HG03575 (cell line): ENCODE results near the gene CPNE6.
"Not testable (repeated sequence)": the region's sequence is repeated elsewhere in the genome, so short reads cannot be mapped to it uniquely, and the experiment has no call there.

Experiments used
- ATAC-seq: cut with Tn5 transposase; IDR thresholded peaks from one replicate; pipeline ENCODE4 v1.9.1; 2021; ENCODE audit not compliant: unreplicated experiment, insufficient number of reproducible peaks, low FRiP score; ENCODE audit errors: extremely low read depth

Gene CPNE6

DNA sequence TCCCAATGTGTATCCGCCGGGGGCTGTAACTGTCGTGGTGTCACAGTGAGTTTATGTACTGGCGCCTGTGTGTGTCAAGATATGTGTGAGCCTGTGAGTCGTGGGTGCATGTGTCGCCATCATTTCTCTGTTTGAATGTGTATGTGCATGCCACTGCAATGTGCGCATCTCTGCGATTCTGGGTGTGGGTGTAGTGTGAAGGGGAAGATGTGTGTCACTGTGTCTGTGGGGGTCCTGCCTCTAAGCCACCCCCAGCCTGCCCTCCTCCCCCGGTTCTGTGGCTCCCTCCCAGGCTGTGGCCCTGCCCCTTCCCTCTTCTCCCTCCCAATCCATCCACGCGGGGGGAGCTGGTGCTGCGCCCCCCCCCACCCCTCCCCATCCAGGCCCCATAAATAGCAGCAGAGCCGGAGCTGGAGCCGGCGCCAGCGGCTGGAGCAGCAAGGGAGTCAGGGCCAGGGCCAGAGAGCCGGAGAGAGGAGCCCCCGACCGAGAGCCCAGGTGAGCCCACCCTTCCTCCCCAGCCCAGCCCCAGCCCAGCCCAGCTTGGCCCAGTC lies at the start of gene CPNE6:
Gene CPNE6 (plus strand): TSS at position 419 of the 554 bp plus-strand sequence. CDS start 1,375 bp downstream, outside the sequence.
- no peak for ATAC-seq

DNA sequence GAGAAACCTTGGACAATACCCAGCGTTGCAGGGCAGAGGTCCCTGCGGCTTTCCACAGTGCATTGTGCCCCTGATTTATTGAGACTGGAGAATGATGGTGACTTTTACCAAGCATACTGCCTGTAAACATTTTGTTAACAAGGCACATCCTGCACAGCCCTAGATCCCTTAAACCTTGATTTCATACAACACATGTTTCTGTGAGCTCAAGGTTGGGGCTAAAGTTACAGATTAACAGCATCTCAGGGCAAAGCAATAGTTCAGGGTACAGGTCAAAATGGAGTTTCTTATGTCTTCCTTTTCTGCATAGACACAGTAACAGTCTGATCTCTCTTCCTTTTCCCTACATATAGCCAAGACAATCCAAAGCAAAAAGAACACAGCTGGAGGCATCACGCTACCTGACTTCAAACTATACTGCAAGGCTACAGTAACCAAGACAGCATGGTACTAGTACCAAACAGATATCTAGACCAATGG lies 46.4 kb upstream of the CPNE6 start:
- ATAC-seq, result not testable (repeated sequence)

DNA sequence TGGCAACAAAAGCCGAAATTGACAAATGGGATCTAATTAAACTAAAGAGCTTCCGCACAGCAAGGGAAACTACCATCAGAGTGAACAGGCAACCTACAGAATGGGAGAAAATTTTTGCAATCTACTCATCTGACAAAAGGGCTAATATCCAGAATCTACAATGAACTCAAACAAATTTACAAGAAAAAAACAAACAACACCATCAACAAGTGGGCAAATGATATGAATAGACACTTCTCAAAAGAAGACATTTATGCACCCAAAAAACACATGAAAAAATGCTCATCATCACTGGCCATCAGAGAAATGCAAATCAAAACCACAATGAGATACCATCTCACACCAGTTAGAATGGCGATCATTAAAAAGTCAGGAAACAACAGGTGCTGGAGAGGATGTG lies 41.7 kb upstream of the CPNE6 start:
- ATAC-seq, result not testable (repeated sequence)

DNA sequence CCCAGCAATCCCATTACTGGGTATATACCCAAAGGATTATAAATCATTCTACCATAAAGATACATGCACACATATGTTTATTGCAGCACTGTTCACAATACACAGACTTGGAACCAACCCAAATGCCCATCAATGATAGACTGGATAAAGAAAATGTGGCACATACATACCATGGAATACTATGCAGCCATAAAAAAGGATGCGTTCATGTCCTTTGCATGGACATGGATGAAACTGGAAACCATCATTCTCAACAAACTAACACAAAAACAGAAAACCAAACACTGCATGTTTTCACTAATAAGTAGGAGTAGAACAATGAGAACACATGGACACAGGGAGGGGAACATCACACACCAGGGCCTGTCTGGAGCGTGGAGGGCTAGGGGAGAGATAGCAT lies 40.0 kb upstream of the CPNE6 start:
- ATAC-seq, result not testable (repeated sequence)

DNA sequence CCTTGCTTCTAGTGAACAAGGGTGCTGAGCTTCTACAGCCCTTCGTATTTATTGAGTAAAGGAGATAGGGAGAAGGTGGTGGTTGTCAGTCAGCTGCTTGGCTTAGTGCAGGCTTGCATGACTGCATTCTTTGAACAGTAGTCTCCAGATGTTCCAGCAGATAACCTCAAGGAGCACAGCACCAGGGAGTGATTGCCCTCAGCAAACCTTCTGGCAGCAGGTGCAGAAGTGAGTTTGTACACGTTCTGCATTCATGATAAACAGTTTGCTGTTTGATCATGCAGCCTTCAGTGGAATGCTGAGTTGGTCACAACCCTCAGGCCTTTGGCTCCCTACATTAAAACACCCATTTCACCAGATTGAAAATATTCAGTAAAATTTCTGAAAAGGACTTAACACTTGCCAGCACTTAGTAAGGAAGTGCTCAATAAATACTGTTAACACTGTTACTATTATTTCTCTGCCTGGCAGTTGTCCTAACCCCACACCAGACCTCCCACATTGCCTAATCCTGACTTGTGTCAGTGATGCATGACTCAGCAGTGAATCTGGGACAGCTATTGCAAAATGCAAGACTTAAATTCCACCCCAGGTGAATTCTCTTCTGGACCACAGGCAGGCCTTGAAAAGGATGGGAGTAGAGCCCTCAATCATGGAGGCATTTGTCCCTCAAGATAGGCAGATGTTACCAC lies 38.5 kb upstream of the CPNE6 start:
- ATAC-seq, result no peak

DNA sequence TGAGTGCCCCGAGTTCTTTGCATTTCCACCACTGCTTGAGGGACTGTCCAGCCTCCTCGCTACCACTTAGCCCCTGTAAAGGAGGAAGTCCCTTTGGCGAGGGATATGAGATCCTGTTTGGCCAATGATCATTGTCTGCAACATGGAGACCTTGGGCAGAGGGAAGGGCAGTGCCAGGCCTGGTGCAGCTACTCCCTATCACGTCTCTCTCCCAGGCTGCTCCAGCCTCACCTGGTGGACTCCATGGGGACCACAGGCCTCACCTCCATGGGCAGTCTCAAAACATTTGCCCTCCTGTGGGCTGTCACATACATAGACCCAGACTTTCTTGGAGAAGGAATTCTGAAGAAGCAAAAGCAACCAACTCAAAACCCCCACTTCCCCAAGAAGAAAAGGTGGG lies 35.6 kb upstream of the CPNE6 start:
- not testable (repeated sequence) for ATAC-seq

DNA sequence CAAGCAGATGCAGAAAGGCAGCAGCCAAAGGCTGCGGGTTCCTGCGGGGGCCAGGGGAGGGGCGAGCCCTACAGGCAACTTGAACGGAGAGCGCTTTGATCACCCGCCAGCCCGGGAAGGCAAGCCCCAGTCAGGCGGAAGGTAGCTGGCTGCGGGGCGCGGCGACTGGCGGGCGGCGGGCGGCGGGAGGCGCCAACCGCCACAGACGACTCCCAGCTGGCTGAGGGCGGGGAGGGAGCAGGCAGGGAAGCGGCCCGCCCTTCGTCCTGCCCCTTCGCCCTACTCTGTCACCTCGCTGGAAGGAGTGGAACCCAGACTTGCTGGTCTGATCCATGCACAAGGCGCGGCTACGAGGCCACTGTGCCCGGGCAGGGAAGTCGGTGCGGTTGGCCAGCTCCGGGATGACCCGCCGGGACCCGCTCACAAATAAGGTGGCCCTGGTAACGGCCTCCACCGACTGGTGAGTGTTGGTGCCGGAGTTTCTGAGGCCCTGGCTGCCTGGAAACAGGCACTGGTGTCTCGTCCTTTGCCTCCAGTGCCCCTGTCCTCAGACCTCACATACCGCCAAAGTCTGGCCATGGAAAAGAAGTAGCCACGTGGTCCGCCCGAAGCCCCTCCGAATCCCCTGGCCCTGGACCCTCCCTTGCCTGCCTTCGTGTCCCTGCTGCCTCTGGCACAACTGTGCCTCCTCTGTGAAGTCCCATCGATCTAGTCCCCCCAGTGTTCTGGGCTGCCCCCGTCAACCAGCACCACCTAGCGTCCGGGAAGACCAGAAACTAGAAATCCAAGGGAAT lies 35.0 kb upstream of the CPNE6 start:
- ATAC-seq, result no peak

DNA sequence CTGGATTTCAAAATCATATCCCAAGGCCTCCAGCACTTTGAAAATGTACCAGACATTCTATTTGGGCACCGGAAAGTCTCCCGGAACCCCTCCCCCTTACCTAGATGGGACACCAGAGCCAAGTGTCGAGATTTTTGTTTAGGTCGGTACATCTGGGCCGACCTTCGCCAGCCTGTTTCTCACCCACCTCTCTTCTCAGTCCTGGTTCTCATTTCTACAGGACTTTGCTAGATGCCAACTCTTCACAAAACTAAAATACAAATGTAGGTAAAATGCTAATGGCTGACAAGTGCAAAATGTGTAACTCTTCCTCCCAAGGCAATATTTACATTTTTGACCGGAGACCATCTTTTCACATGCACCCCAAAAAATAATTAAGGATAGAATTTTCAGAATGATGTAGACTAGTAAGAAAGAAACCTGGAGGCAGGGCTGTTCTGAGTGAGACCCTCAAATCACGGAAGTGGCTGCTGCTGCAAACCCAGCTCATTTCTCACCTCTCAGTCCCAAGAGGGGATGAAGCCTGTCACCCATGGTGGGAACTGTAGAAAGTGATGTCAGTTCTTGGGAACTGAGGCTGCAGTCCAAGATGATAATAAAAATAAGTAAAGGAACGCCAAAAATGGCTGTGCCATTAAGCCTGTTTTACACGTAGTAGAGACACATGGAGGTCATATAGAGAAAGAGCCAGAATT lies 34.3 kb upstream of the CPNE6 start:
- not testable (repeated sequence) for ATAC-seq

DNA sequence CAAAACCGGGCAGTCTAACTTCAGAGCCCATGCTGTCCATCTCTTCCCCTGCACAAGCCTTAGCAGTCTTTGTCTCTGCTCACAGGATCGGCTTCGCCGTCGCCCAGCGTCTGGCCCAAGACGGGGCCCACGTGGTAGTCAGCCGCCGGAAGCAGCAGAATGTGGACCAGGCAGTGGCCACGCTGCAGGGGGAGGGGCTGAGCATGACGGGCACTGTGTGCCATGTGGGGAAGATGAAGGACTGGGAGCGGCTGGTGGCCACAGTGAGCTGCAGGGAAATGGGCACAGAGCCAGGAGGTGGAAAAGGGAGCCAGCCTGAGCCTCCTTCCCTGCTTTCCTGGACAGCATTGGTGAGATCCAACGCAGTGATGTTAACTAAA lies 33.7 kb upstream of the CPNE6 start:
- no peak for ATAC-seq

DNA sequence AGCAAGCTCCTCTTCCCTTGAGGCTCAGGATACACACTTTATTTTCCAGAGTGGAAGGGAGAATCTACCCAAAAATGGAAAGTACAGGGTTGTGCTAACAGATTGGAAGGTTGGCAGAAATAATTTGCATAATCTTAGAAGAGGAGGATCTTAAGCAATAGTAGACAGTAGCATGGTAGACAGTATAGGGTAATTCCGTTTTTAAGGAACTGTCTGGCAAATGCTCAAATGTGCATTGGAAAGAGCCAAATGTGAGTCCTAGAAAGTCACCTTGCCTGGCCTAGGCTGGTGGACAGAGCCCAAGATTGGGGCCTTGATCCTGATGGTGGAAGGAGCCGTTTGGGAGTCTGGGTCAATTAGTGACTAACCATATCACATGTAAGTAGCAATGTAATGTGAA lies 32.7 kb upstream of the CPNE6 start:
- no peak for ATAC-seq

DNA sequence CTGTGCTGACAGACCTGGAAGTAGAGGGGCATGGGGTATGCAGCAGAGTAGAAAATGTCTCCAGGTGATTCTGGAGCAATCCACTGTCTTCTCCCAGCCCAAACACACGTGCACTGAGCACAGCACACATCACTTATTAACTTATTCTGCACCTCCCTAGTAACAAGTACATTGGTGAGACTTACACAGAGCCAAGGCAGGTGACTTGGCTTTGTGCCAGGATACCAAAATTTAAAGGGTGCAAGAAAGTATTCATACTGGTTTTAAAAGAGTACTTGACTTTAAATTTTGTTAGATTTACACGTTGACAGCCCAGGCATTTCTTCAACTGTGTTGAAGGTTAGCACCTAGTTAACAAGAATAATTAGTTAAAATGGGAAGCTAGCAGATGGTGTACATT lies 30.7 kb upstream of the CPNE6 start:
- no peak for ATAC-seq

DNA sequence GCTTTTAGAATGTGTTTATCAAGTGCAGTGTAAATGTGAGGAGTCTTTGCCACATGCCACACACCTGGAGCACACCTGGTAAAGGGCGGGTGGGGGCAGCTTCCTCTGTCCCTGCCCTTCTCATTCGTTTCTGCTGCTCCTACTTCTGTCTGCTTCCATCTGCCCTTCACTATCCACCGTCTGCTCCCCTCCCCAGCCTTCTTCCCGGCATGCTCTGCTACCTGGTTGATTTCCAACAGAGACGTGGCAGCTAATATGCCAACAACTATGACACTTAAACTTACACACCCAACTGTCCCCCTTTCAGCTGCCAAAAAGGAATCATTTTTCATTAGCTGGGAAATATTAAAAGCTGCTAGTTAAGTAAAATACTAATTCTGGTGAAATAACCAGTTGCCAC lies 28.6 kb upstream of the CPNE6 start:
- no peak for ATAC-seq

DNA sequence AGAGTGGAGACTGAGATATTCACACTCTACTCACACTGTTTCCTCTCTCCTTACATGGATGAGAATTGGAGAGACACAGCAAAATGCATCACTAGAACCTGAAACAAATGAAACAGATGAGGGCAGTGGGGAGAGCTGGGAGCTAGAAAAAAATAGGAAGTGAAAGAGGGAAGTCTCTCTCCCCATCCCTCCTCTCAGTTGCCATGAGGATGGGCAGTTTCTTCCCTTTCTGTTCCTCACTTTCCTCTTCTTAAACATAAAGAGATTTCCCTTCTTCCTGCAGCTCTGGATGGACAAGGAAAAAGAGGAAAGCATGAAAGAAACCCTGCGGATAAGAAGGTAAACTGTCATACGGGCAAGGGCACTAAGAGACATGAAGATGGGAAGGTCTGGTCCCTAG lies 22.4 kb upstream of the CPNE6 start:
- ATAC-seq, result not testable (repeated sequence)

DNA sequence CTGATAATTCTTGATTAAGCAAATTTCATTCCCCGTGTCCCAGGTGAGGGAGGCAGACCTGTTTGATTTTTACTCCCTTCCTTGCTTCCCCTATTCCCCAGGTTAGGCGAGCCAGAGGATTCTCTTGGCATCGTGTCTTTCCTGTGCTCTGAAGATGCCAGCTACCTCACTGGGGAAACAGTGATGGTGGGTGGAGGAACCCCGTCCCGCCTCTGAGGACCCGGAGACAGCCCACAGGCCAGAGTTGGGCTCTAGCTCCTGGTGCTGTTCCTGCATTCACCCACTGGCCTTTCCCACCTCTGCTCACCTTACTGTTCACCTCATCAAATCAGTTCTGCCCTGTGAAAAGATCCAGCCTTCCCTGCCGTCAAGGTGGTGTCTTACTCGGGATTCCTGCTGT lies 20.6 kb upstream of the CPNE6 start:
- not testable (repeated sequence) for ATAC-seq

DNA sequence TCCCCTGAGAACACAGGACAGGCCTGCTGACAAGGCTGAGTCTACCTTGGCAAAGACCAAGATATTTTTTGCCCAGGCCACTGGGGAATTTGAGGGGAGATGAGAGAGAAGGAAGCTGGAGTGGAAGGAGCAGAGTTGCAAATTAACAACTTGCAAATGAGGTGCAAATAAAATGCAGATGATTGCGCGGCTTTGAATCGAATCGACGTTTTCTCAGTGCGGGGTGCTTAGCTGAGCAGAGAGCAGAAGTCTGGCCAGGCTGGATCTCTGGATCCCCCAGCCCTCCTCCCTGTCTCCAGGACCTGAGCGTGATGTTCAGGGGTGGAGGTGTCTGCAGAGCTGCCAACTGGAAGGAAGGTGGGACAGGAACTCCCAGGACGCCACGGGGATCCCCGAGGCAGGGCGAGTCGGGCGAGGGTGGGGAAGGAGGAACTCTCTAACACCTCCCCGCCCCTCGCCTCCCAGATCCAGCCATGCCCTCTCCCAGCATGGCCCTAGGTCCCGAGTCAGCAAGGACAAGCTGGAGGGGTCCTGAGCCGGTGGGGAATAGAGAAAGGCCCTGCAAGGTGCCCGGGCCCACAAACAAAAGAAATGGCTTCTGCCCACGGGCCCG lies 20.1 kb upstream of the CPNE6 start:
- ATAC-seq, result no peak

DNA sequence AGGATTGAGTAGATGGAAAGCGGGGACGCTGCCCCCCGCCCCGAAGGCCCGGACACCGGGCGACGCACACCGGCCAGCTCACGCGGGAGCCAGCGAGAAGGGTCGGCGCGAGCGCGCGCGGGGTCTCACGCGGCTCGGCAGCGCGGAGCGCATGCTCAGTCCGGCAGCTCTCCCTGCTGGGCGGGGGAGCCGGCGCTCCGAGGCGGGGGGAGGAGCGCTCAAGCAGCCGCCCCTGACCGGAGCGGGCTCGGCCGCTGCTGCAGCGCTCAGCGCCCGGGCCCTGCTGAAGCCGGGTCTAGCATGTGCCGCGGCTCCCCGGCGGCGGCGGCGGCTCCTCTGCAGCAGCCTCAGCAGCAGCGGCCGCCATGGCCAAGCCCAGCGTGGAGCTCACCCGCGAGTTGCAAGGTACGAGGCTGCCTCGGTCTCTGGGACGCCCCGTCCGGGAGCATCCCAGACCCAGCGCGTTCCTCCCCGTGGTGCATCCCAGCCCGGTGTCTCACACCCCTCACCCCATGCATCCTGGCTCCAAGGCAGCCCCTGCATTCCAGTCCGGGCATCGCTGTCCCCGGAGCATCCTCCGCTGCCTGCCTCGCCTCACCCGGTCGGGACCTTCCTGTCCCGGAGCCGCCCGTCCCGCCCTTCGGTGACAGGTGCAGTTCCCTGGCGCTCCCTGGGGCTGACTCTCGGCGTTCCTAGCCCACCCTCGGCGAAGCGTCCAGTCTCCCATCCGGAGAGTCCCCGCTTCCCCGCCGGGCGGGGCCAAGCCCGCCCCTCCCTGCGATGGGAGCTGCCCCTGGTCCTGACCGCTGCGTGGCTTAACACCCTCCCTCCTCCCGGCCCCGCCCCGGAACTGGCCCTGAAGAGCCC lies 19.3 kb upstream of the CPNE6 start, which contains the start of gene CARMIL3:
Gene CARMIL3 (plus strand): TSS at position 221 of the 867 bp plus-strand sequence. CDS start 145 bp downstream, at position 366.
- ATAC-seq, result no peak

DNA sequence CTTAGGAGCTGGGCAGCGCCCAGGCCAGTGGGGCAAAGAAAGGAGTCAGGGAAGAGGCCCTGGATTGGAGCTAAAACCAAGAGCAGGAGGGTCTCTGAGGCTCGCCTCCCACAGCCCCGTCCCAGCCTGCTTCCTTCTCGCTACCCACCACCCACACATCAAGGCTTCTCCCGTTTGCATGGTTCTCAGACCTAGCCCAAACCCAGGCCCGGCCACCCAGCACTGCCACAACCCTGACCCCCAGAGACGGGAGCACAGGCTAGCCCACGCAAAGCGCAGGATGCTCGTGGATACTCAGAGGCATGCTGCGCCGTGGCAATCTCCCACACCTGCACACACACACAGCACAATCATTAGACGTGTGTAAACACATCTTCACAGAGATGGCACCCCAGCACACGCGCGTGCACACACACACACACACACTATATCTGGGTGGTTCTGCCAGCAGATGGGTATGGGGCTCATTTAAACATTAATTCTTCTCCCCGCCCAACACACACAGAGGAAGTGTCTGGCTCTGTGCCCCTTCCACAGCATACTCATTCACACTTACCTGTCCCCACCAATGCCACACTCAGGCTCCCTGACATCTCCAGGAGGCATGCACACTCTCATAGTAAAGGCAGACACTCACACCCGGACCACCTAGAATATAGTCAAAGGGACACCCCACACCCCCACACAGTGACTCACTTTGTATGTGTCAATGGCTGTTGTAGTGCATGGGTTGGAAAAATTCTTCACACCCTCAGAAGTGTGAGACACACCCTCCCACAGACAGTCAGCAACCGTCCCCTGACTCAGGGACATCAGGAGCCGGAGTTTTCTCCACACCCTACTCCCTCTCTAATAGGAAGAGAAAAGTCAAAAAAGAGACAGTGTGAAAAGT lies 18.5 kb upstream of the CPNE6 start:
- no peak for ATAC-seq
